ENCODE results near the gene UBAC1. TPM values are rescaled to one million over a fixed set of nuclear protein-coding genes. Genes with fewer than 3 reads are reported as not detected.
"Not testable (repeated sequence)": the region's sequence is repeated elsewhere in the genome, so short reads cannot be mapped to it uniquely, and the experiment has no call there.

The UBAC1 gene
- total RNA-seq, 2 donors from 2014 or later: 47.9 to 48.4 TPM

DNA sequence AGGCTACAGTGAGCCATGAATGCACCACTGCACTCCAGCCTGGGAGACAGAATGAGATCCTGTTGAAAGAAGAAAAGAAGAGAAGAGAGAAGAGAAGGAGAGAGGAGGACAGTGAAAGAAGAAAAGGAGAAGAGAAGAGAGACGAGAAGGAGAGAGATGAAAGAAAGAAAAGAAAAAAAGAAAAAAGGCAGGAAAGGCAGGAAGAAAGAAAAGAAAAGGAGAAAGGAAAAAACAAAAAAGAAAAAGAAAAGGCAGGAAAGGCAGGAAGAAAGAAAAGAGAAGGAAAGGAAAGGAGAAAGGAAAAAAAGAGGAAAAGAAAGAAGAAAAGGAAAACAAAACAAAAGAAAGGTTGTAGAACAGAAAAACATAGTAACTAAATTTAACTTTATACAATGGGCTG lies 68.1 kb downstream of the UBAC1 start:
- Histone ChIP-seq H3K9me3 (ENCODE audit: control insufficient read depth, low read length) (peaks cover 25% of the 10 kb centered on the region), H3K27me3 (ENCODE audit: control insufficient read depth, insufficient read depth, low read length, poor library complexity, severe bottlenecking) (no peaks in the 10 kb centered on the region), H3K9ac (ENCODE audit: extremely low read depth, low read length, poor library complexity, severe bottlenecking) (no peak overlapping the region), H3K36me3 (ENCODE audit: control insufficient read depth, insufficient read depth, low read length) (peaks cover 10% of the 10 kb centered on the region), H3K4me1 (ENCODE audit: control insufficient read depth, insufficient read depth, low read length) (peaks cover 23% of the 10 kb centered on the region), H3K4me3 (ENCODE audit: low read length) (no peak overlapping the region), H3K27ac (ENCODE audit: low read depth, low read length) (no peak overlapping the region)
- peak overlapping the region; percentile 22 for H3K27ac Mint-ChIP-seq
- no peak for DNase-seq
- no peak overlapping the region for H3K4me3 Mint-ChIP-seq
- TF ChIP-seq, protein P1, sequence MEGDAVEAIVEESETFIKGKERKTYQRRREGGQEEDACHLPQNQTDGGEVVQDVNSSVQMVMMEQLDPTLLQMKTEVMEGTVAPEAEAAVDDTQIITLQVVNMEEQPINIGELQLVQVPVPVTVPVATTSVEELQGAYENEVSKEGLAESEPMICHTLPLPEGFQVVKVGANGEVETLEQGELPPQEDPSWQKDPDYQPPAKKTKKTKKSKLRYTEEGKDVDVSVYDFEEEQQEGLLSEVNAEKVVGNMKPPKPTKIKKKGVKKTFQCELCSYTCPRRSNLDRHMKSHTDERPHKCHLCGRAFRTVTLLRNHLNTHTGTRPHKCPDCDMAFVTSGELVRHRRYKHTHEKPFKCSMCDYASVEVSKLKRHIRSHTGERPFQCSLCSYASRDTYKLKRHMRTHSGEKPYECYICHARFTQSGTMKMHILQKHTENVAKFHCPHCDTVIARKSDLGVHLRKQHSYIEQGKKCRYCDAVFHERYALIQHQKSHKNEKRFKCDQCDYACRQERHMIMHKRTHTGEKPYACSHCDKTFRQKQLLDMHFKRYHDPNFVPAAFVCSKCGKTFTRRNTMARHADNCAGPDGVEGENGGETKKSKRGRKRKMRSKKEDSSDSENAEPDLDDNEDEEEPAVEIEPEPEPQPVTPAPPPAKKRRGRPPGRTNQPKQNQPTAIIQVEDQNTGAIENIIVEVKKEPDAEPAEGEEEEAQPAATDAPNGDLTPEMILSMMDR (conservative IDR thresholded peaks at IDR 0.05): no peak
- 90 to 94% methylated on average over 1 of the region's 1 CpG for WGBS, 2 experiments (ENCODE audit: insufficient coverage in 1 of 2, insufficient read length in 1 of 2)
- peaks cover 22% of the 10 kb centered on the region for H3K36me3 Mint-ChIP-seq (ENCODE audit: low read depth)
- H3K9me3 Mint-ChIP-seq: peaks cover 8% of the 10 kb centered on the region
- H3K27me3 Mint-ChIP-seq (ENCODE audit: insufficient read depth): no peaks in the 10 kb centered on the region
- H3K4me1 Mint-ChIP-seq: peaks cover 49% of the 10 kb centered on the region

DNA sequence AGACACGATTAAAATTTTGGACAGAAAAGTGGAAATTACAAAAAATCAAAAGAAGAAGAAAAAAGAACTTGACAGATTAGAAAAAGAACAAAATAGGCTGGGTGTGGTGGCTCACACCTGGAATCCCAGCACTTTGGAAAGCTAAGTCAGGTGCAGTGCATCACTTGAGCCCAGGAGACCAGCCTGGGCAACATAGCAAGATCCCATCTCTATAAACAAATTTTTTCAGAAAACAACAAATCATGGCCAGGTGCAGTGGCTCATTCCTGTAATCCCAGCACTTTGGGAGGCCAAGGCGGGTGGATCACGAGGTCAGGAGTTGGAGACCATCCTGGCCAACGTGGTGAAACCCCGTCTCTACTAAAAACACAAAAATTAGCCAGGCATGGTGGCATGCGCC lies 68.8 kb downstream of the UBAC1 start:
- 97 to 100% methylated on average over 5 to 6 of the region's 6 CpGs for WGBS, 2 experiments (ENCODE audit: insufficient coverage in 1 of 2, insufficient read length in 1 of 2)
- not testable (repeated sequence) for H3K4me3 Mint-ChIP-seq; H3K27me3 Mint-ChIP-seq (ENCODE audit: insufficient read depth); H3K4me3 ChIP-seq (ENCODE audit: low read length); DNase-seq; H3K9ac ChIP-seq (ENCODE audit: extremely low read depth, low read length, poor library complexity, severe bottlenecking); H3K9me3 Mint-ChIP-seq; H3K27ac ChIP-seq (ENCODE audit: low read depth, low read length); H3K27ac Mint-ChIP-seq; H3K27me3 ChIP-seq (ENCODE audit: control insufficient read depth, insufficient read depth, low read length, poor library complexity, severe bottlenecking); H3K36me3 ChIP-seq (ENCODE audit: control insufficient read depth, insufficient read depth, low read length)
- H3K9me3 ChIP-seq (ENCODE audit: control insufficient read depth, low read length): peaks cover 17% of the 10 kb centered on the region
- H3K36me3 Mint-ChIP-seq (ENCODE audit: low read depth): peaks cover 16% of the 10 kb centered on the region
- H3K4me1 Mint-ChIP-seq: peaks cover 54% of the 10 kb centered on the region
- H3K4me1 ChIP-seq (ENCODE audit: control insufficient read depth, insufficient read depth, low read length): peaks cover 27% of the 10 kb centered on the region

DNA sequence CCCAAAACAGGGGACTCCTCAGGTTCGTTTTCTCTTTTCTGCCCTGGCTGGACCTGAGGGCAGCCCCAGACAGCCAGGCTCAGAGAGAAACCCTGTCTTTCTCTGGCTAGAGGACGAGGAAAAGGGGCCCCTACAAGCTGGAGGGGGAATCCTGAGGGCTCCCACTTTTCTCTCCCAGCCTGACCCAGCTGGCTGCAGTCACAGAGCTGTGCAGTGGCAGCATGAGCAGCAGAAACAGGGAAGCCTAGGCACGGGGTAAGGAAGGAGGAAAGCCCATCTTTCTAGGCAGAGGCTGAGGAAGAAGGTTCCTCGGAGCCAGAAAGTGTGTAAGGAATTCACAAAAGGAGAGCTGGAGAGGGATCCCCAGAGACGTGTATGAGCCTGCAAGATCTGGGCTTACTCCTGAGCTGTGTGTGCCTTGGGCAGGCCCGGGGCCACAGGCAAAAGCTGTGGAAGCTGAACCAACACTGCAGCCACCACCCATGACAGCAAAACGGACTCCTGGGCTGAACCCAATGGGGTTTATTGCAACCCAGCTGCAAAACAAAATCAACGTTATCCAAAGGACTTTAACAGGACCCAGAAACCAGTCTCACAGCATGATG lies 70.0 kb downstream of the UBAC1 start:
- H3K36me3 Mint-ChIP-seq (ENCODE audit: low read depth): peaks cover 10% of the 10 kb centered on the region
- WGBS, 2 experiments (ENCODE audit: insufficient coverage in 1 of 2, insufficient read length in 1 of 2): 73 to 85% methylated on average over 5 to 8 of the region's 8 CpGs
- no peak overlapping the region for H3K9ac ChIP-seq (ENCODE audit: extremely low read depth, low read length, poor library complexity, severe bottlenecking)
- H3K36me3 ChIP-seq (ENCODE audit: control insufficient read depth, insufficient read depth, low read length): no peaks in the 10 kb centered on the region
- peak overlapping the region; percentile 8 for H3K27ac ChIP-seq (ENCODE audit: low read depth, low read length)
- peaks cover 66% of the 10 kb centered on the region for H3K4me1 Mint-ChIP-seq
- no peaks in the 10 kb centered on the region for H3K27me3 ChIP-seq (ENCODE audit: control insufficient read depth, insufficient read depth, low read length, poor library complexity, severe bottlenecking)
- no peak overlapping the region for H3K4me3 Mint-ChIP-seq
- H3K27ac Mint-ChIP-seq: no peak overlapping the region
- no peaks in the 10 kb centered on the region for H3K27me3 Mint-ChIP-seq (ENCODE audit: insufficient read depth)
- H3K4me3 ChIP-seq (ENCODE audit: low read length): no peak overlapping the region
- no peak for DNase-seq
- TF ChIP-seq, protein P1 (conservative IDR thresholded peaks at IDR 0.05): no peak
- H3K9me3 Mint-ChIP-seq: peaks cover 5% of the 10 kb centered on the region
- peaks cover 27% of the 10 kb centered on the region for H3K4me1 ChIP-seq (ENCODE audit: control insufficient read depth, insufficient read depth, low read length)
- peaks cover 11% of the 10 kb centered on the region for H3K9me3 ChIP-seq (ENCODE audit: control insufficient read depth, low read length)

Data from endodermal cell (in vitro differentiated cells).